OCI-LY3 (cell line): ENCODE data around the gene ARHGAP27.

Source experiments
- CTCF ChIP-seq: fragments of 200-600, 300-600 bp; sonication (generic); IDR thresholded peaks from 2 replicates; pipeline ENCODE4 v1.5.1; 2014; ENCODE audit warnings: antibody characterized with exemption, low read length, low read depth
- EZH2phosphoT487 ChIP-seq: fragments of 200-600 bp; shearing (Covaris generic); IDR thresholded peaks from 2 replicates; pipeline ENCODE4 v1.6.1; 2018; ENCODE audit warnings: antibody characterized with exemption, mixed run types, low read depth

GRCh38 chr17:45430738-45431530 is 1.7 kb downstream of the ARHGAP27 start:
- TF ChIP-seq CTCF (no peak), EZH2phosphoT487 (no peak)
